ENCODE measurements around the gene OR5B21. TPM values are rescaled to one million over a fixed set of nuclear protein-coding genes. Genes with fewer than 3 reads are reported as not detected.

The OR5B21 gene
- not detected in 2 replicates for total RNA-seq (2014; rRNA removed; shearing (Covaris generic))

GRCh38 chr11:58508005-58508404, at the start of gene OR5B21:
TSS of gene OR5B21 (minus strand) at chr11:58508105. CDS start at chr11:58508105, 0 bp downstream.
- in situ Hi-C loops (cut with HindIII; ENCODE audit: low sequenced_read_pairs) = no loop called here
- no peak for DNase-seq (ENCODE audit: low spot score)

- DNase-seq (ENCODE audit: low spot score) = no peak
- in situ Hi-C loops (cut with HindIII; ENCODE audit: low sequenced_read_pairs) = no loop called here
Observed at GRCh38 chr11:58549644-58550043, 41.7 kb upstream of the OR5B21 start.

DNA sequence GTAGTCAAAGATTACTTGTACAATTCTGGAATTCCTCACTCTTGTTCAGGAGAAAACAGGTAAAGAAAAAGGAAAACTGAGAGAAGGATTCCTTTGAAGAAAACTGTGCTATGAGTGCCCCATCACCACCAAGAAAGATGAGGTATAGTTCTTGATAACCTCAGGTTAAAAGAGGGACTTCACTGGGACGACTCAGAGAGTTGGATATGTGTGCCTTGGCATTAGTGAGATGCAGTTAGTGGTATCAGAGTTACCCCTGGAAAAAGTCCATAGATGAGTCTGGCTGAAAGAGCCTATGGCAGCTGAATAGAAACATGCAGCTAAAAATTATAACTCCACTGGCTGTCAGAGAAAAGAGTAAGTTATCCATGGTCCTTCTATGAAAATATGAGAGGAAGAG, 38.9 kb upstream of the OR5B21 start:
- no peak for DNase-seq (ENCODE audit: low spot score)
- in situ Hi-C loops (cut with HindIII; ENCODE audit: low sequenced_read_pairs) = no loop called here

DNA sequence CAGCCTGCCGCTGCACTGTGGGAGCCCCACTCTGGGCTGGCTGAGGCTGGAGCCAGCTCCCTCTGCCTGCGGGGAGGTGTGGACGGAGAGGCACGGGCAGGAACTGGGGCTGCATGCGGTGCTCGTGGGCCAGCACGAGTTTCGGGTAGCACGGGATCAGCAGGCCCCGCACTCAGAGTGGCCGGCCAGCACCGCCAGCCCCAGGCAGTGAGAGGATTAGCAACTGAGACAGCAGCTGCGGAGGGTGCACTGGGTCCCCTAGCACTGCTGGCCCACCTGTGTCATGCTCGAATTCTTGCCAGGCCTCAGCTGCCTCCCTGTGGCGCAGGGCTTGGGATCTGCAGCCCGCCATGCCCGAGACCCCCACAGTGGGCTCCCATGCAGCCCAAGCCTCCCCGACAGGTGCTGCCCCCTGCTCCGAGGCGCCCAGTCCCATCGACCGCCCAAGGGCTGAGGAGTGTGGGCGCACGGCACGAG, 24.0 kb upstream of the OR5B21 start:
- in situ Hi-C loops (cut with HindIII; ENCODE audit: low sequenced_read_pairs) = no loop called here
- DNase-seq (ENCODE audit: low spot score) = no peak

GRCh38 chr11:58530236-58530635, 22.3 kb upstream of the OR5B21 start:
- in situ Hi-C loops (cut with HindIII; ENCODE audit: low sequenced_read_pairs) = no loop called here

DNA sequence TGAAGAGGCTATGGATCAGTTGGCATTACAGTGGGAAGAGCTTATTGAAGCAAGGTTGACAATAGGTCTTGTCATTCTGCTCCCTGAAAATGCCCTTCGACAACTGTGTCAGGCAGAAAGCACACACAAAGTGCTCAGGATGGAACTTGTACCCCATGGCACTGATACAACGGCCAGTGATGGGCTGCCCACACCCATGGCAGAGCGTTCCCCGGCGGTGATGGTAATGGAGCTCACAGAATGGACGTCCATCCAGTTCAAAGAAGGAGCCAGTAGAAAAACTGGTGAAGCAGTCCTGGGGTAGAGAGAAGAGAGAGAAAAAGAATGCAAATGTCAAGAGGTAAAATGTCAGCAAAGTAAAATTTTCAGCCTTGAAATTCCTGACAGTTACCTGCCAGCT, 19.5 kb upstream of the OR5B21 start:
- no peak for DNase-seq (ENCODE audit: low spot score)
- in situ Hi-C loops (cut with HindIII; ENCODE audit: low sequenced_read_pairs) = no loop called here

More at GRCh38 chr11:58530236-58530635, 22.3 kb upstream of the OR5B21 start:
- no peak for DNase-seq (ENCODE audit: low spot score)

DNA sequence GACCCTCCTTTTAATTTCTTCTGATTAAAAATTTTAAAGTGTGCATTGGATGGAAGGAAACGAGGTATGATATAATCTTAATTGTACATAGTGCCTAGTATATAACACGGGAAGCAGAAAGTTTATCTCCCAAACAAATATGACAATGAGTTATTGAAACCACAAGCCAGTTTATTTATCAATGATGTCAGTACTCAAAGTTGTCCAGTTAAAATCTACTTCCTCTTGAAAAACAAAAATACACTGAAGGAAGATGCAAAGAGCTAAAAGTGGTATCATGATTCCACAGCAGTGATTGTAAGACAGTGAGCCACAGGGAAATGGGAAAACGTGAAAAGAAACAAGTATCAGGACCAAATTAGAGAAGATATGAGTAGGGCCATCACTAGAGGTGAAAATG, 18.8 kb upstream of the OR5B21 start:
- in situ Hi-C loops (cut with HindIII; ENCODE audit: low sequenced_read_pairs) = no loop called here
- DNase-seq (ENCODE audit: low spot score) = no peak

- in situ Hi-C loops (cut with HindIII; ENCODE audit: low sequenced_read_pairs) = no loop called here
- no peak for DNase-seq (ENCODE audit: low spot score)
Observed at GRCh38 chr11:58525037-58525614, 17.2 kb upstream of the OR5B21 start.

GRCh38 chr11:58524232-58525036, 16.5 kb upstream of the OR5B21 start:
- in situ Hi-C loops (cut with HindIII; ENCODE audit: low sequenced_read_pairs) = no loop called here
- peak; percentile 75 for DNase-seq (ENCODE audit: low spot score)

- in situ Hi-C loops (cut with HindIII; ENCODE audit: low sequenced_read_pairs) = no loop called here
- peak; percentile 67 for DNase-seq (ENCODE audit: low spot score)
Observed at GRCh38 chr11:58513747-58514367, 6.0 kb upstream of the OR5B21 start.

DNA sequence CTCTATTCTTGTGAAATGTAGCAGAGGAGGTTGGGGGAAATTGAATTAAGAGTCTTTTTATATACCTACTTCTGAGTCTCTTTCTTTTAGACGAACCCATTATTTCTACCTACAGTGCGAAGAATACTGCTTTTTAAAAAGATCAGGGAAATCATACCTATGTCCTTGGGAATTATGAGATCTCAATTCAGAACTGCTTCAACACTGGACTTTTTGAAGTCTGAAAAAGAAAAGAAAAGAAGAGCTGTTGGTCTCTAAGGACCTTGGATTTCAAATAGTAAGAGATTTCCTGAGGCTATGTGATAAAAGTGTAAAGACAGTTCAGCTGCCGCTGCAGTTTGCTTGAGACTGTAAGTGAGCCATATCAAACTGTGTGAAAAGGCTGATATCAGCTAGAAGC, 3.7 kb upstream of the OR5B21 start:
- DNase-seq (ENCODE audit: low spot score) = no peak
- in situ Hi-C loops (cut with HindIII; ENCODE audit: low sequenced_read_pairs) = no loop called here

- DNase-seq (ENCODE audit: low spot score) = no peak
- in situ Hi-C loops (cut with HindIII; ENCODE audit: low sequenced_read_pairs) = no loop called here
Observed at GRCh38 chr11:58509748-58510147, 1.8 kb upstream of the OR5B21 start.

GRCh38 chr11:58508814-58509213, 909 bp upstream of the OR5B21 start:
- in situ Hi-C loops (cut with HindIII; ENCODE audit: low sequenced_read_pairs) = no loop called here
- no peak for DNase-seq (ENCODE audit: low spot score)

DNA sequence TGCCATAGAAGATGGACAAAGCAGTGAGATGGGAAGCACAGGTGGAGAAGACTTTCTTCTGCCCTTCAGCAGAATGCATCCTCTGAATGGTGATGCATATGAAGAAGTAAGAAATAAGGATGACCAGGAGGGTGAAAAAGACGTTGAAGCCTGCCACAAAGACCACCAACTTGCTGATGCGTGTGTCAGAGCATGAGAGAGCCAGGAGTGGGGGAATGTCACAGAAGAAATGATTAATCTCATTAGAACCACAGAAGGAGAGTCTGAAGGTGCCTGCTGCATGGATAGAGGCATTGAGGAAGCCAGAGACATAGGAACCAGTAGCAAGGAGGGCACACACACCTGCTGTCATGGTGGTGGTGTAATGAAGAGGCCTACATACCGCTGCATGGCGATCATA, 550 bp downstream of the OR5B21 start:
- in situ Hi-C loops (cut with HindIII; ENCODE audit: low sequenced_read_pairs) = no loop called here

GRCh38 chr11:58506935-58507334, 970 bp downstream of the OR5B21 start:
- in situ Hi-C loops (cut with HindIII; ENCODE audit: low sequenced_read_pairs) = no loop called here
- DNase-seq (ENCODE audit: low spot score) = no peak

More for the DNA sequence above, 550 bp downstream of the OR5B21 start:
- DNase-seq (ENCODE audit: low spot score) = no peak

GRCh38 chr11:58505849-58506248, 2.1 kb downstream of the OR5B21 start:
- DNase-seq (ENCODE audit: low spot score) = no peak
- in situ Hi-C loops (cut with HindIII; ENCODE audit: low sequenced_read_pairs) = no loop called here

DNA sequence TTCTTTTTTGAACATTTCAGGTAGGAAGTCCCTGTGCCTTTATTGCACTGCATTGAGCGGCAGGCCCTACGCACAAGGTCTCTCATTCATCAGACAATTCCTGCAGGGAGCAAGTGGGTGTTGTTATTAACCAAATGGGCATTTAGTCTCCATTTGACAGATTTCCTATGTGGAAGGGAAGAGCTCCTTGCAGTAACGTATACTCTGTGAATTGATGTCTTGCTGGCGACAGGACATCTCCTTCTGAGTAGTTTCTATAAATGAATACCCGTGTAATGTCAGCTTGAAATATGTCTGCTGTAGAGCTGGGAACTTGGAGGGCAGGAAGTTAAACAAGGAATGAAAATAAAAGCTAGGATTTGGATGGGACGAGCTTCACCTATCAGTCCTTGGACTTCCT, 3.7 kb downstream of the OR5B21 start:
- no peak for DNase-seq (ENCODE audit: low spot score)
- in situ Hi-C loops (cut with HindIII; ENCODE audit: low sequenced_read_pairs) = no loop called here

DNA sequence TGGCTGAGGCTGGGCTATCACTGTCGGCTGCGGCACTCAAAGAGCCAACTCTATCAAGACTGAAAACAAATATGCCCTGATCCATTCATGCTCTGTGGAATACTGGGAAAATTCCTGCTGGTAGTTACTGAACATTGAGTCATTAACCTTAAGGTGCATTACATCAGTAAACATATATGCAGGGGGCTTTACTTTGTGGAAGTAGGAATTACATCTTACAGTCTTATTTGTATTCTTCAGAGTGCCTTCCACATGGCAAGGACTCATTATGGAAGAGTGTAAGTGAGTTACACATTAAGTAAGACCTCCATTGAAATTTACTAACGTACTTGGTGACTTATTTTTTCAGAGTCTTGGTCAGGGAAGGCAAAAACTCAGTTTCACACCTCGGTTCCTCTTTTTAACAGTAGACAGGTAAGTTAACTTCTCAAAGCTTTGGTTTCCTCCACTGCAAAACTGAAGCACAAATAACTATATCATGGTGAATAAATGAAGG, 4.5 kb downstream of the OR5B21 start:
- in situ Hi-C loops (cut with HindIII; ENCODE audit: low sequenced_read_pairs) = no loop called here
- no peak for DNase-seq (ENCODE audit: low spot score)

DNA sequence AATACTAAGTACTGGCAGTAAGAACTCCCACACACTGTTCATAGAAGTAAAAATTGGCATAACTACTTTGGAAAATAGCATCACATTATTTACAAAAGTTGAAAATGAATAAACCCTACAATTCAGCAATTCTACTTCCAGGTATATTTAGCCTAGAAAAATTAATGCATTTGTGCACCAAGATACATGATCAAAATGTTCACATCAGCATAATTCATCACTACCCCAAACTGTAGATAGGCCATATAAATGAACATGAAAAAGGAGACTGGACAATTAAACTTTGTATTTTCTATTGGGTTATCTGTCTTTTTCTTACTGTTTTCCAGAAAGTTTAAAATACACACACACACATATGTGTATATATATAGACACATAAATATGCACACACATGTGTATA, 5.9 kb downstream of the OR5B21 start:
- no peak for DNase-seq (ENCODE audit: low spot score)
- in situ Hi-C loops (cut with HindIII; ENCODE audit: low sequenced_read_pairs) = no loop called here

DNA sequence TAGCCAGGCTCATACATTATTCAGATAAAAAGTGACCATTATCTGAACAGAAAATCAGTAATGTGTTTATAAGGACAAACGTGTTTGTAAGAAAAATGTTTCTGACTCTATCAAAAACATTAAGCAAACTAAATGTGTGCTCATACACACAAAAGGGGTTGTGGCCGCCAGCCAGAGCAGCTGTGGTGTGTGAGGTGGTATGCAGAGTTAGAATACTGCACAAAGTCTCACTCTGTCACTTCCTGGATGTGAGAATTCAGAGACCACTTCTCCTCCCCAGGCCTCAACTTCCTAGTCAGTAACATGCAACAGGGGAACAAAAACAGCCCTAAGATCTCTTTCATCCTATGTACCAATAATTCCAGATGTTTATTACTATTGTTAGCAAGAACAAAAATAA, 9.4 kb downstream of the OR5B21 start:
- DNase-seq (ENCODE audit: low spot score) = no peak
- in situ Hi-C loops (cut with HindIII; ENCODE audit: low sequenced_read_pairs) = no loop called here

All from G401 (cell line).